Spleen (tissue), 7 donors: ENCODE measurements around the gene SLC37A2.

Experiments
- CTCF ChIP-seq, 11 experiments: fragments of 200-600 bp in 7 of 11; fragments of 450-650 bp in 4 of 11; sonication (generic) in 4 of 11; IDR thresholded peaks in 8 of 11; conservative IDR thresholded peaks in 3 of 11; 1 replicate in 7 of 11; 2 replicates in 4 of 11; pipeline versions ENCODE4 v1.4.0 to v1.8.0; 2016 to 2021; ENCODE audit warnings: antibody characterized with exemption in 11 of 11, inconsistent platforms in 4 of 11, mild to moderate bottlenecking in 1 of 11
- POLR2A ChIP-seq, 3 donors: fragments of 450-650 bp; IDR thresholded peaks; one replicate each; pipeline ENCODE4 v1.5.1; 2017; ENCODE audit warnings: antibody characterized with exemption in 3 of 3, mild to moderate bottlenecking in 1 of 3
- donor health status: DM: no; HTN: no; CAD: no; lungs with moderate emphysema.
- donor health status: DM: no; HTN: no; CAD: no.
- donor health status: DM: no; HTN: no; CAD: no.

DNA sequence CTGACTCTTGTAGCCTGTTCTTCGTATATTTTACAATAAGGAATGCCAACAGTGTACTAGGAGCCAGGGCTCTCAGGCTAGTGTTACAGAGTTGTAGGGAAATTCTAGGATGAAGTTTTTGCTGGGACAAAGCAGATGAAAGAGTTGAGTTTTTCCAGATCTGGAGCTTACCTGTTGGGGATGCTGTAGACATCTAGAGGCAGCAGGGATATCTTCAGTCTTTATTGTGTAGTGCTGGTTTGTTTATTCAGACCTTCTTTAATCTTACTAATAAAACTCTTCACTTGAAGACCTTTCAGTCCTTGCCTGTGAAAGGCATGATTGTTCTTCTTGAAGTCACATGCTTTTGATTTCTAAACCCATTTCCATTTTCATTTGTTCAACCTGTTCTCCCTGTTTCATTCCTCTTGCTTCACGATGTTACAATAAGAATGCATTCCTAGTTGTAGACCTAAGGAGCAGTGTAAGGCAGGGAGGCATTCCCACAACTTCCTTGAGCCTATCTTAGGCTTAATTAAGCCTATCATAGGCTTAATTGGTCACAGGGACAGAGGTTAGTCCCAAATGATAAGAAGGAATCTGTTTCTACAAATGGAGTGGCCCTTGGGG is 7.9 kb upstream of the SLC37A2 start:
- TF ChIP-seq CTCF (IDR thresholded peaks at IDR 0.05 in 8 of 11, conservative IDR thresholded peaks at IDR 0.05 in 3 of 11) (no peak), POLR2A (IDR thresholded peaks at IDR 0.05) (no peak)
